ENCODE results near the gene SCGB1D2.

The SCGB1D2 gene

DNA sequence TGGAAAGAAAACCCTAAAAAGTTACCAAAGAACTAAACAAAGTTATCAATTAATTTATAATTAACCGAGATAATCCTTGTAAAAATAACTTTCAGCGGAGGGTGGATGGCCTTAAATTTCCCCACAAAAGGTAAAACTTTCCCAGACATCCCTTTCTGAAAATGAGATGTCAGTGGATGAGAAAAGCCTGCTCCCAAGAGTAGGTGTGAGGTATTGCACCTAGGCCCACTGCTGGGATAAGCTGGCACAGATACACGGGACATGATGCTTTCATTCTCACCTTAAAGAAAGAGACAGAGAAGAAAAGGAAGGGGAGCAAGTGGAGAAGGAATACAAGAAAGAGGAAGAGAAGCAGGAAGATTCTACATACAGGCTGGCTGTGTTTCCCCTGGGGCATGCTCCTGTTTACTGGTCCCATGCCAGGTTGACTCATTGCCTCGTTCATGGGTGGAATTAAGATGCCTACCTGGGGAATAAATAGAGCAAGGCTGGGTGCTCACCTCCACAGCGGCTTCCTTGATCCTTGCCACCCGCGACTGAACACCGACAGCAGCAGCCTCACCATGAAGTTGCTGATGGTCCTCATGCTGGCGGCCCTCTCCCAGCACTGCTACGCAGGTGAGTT lies 27.7 kb downstream of the SCGB1D2 start, which contains the start of gene SCGB2A2:
Gene SCGB2A2 (plus strand): TSS at position 505 of the 625 bp plus-strand sequence. CDS start 59 bp downstream, at position 564.
- Histone ChIP-seq H3K27ac (no peak within 1 kb of the TSS), H3K4me3 (no peak within 1 kb of the TSS)
- DNase-seq (ENCODE audit: low spot score) = no peak
- no peak for TF ChIP-seq CTCF (IDR thresholded peaks at IDR 0.05)

DNA sequence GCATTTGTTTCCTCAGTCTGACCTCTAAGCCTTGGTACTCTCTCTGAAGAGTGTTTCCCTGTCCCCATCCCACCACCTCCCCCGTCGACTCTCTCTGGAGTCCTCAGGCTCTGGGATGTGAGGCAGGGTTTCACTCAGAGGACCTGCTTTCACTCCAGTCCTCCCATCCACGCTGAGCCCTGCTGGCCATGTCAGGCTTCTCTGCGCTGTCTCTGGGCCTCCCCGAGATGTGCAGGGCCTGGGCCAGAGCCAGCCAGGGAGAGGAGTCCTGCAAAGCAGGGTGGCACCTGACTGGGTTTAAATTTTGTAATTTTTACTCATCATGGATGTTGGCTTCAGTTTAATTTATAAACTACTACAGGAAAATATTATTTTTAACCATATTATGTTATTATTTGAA lies 31.2 kb downstream of the SCGB1D2 start:
- DNase-seq (ENCODE audit: low spot score) = no peak
- TF ChIP-seq CTCF (IDR thresholded peaks at IDR 0.05) = no peak
- Histone ChIP-seq H3K27ac (no peak overlapping the region), H3K4me3 (no peak overlapping the region)

- no peak overlapping the region for H3K4me3 ChIP-seq
- no peak overlapping the region for H3K27ac ChIP-seq
- TF ChIP-seq CTCF (IDR thresholded peaks at IDR 0.05) = no peak
- DNase-seq (ENCODE audit: low spot score) = no peak
These were observed 31.8 kb downstream of the SCGB1D2 start for GRCh38 chr11:62273789-62274275.

DNA sequence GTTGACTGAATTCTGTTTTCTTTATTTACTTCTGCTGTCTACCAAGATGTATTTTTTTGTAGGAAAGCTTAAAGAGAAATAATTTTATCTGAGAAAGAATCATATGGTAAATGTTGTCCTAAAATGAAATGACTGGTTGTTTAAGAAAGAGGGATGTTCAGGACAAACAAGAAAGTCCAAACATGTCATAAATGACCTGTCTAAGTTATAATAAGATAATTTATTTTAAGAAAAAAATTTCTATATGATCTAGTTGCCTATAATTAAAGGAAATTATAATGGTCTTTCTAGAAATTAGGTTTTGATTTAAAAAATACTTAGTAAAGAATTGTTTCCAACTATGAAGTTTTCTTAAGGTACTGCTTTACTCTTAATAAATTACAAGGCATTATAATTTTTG lies 38.4 kb downstream of the SCGB1D2 start:
- H3K27ac ChIP-seq = no peak overlapping the region
- no peak overlapping the region for H3K4me3 ChIP-seq
- no peak for TF ChIP-seq CTCF (IDR thresholded peaks at IDR 0.05)
- DNase-seq (ENCODE audit: low spot score) = no peak

All from coronary artery (tissue), 2 donors.